MG63 (cell line): ENCODE data around the gene RALGAPA2. TPM values are rescaled to one million over a fixed set of nuclear protein-coding genes. Genes with fewer than 3 reads are reported as not detected.

Source experiments
- DNase-seq: peaks from one replicate; pipeline ENCODE4 v3.0.0-alpha.2; 2020
- H3K27me3 ChIP-seq: fragments of 250-450 bp; sonication (Bioruptor Pico); 2 replicates; pipeline ENCODE4 v1.5.1; 2020; ENCODE audit warnings: mild to moderate bottlenecking, moderate library complexity
- H3K36me3 ChIP-seq: fragments of 250-450 bp; sonication (Bioruptor Pico); 2 replicates; pipeline ENCODE4 v1.5.1; 2020; ENCODE audit warnings: mild to moderate bottlenecking, moderate library complexity
- H3K4me3 ChIP-seq: fragments of 250-450 bp; sonication (Bioruptor Pico); 2 replicates; pipeline ENCODE4 v1.5.1; 2020; ENCODE audit warnings: mild to moderate bottlenecking, moderate library complexity
- H3K9me3 ChIP-seq: fragments of 250-450 bp; sonication (Bioruptor Pico); 2 replicates; pipeline ENCODE4 v1.5.1; 2020; ENCODE audit warnings: mild to moderate bottlenecking, moderate library complexity
- total RNA-seq: library from RNA; depleted of rRNA; stranded (reverse); fragments of >200 nt; shearing (Covaris generic); gene quantifications from 2 replicates; pipeline ENCODE4 v1.2.3, GENCODE V29; 2014; ENCODE audit warnings: low replicate concordance

RALGAPA2 gene
- total RNA-seq, 1 experiment from 2014 or later = 0.53 TPM

DNA sequence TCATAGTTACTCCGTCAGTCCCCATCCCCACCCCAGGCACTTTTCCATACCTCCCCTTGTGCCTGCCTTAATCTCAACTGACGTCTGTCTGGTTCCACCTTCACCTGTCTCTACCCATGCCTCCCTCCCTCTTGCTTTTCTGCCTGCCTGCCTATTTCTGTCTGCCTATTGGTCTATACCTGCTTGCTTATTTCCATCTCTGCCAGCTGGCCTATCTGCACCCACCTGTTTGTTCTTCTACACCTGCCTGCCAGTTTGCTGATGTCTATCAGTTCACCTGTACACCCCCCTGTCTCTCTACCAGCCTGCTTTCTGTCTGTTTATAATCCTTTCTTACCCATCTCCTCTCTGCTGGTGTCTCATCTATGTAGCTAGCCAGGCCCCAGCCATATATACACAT lies 87.5 kb downstream of the RALGAPA2 start:
- Histone ChIP-seq H3K27me3 (no peaks in the 10 kb centered on the region), H3K36me3 (no peaks in the 10 kb centered on the region), H3K4me3 (no peak overlapping the region), H3K9me3 (no peaks in the 10 kb centered on the region)
- no peak for DNase-seq

DNA sequence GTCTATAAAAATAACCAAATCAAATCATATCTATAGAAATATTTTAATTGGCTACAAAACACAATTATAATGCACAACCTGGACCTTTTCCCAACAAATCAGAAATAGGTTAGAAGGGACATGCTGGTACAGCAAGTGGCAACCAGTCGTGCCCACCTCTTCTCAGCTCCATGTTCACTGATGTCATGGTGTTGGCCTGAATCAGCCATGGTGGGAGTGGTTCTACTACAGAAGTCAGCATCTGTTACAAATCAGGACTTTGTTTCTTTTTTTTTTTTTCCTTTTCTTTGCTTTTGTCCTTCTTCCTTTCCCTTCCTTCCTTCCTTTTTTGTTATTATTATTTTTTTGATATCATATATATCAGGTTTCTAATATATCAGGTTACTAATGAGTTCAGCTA lies 91.2 kb downstream of the RALGAPA2 start:
- Histone ChIP-seq H3K27me3 (no peaks in the 10 kb centered on the region), H3K4me3 (no peak overlapping the region), H3K9me3 (no peaks in the 10 kb centered on the region), H3K36me3 (no peaks in the 10 kb centered on the region)
- no peak for DNase-seq

DNA sequence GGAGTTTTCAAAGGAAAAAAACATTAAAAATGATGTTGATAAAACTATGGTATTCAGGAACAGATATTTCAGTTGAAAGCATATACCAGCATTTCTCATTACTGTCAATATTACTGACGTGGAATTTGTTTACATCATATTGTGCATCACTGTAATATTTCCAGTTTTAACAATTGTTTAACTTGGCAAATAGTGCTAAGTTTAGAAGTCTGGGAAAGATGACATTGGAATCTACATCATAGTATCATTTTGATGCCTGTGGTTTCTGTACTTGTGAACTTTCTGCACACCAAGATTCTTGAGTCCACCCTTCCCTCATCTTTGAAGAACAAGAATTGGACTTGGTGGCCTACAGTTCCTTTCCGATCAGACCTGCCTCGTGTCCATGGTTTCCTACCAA lies 98.1 kb downstream of the RALGAPA2 start:
- Histone ChIP-seq H3K9me3 (no peaks in the 10 kb centered on the region), H3K27me3 (no peaks in the 10 kb centered on the region), H3K36me3 (no peaks in the 10 kb centered on the region), H3K4me3 (no peak overlapping the region)
- no peak for DNase-seq

DNA sequence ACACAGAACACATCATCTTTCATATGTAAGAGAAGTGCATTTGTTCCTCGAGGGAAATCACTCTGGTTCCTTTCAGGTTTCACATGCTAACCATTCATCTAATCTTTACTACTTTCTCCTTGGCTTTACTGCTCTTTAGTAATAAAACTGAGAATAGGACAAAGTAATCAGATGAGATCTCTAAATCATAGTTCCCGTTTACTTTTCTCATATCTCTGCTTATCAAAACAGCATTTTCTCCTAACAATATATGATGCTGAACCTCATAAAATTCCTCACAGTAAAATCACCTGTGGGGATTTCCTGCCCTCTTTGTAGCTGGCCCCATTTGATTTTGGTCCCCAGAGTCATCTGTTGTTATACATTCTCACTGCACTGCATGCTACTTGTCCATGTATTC lies 100.2 kb downstream of the RALGAPA2 start:
- no peak overlapping the region for H3K4me3 ChIP-seq
- H3K9me3 ChIP-seq = no peaks in the 10 kb centered on the region
- no peaks in the 10 kb centered on the region for H3K36me3 ChIP-seq
- DNase-seq = no peak
- H3K27me3 ChIP-seq = no peaks in the 10 kb centered on the region

DNA sequence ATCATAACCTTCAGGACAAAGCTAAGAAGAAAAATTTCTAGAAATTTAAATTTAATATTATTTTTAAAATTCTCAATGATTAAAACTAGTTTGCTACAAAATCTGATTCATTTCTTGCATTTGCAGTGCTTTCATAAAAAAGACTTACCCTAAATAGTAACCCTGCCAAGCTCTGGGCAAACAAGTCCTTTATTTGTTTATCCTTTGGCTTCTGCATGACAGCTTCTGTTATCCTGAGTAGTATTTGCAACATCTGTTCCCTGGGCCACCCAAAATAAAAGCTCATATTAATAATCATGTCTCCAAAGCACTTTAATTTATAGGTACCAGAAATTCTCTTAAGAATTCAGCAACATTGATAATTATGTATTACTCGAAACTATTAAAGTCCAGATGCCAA lies 101.3 kb downstream of the RALGAPA2 start:
- H3K9me3 ChIP-seq = no peaks in the 10 kb centered on the region
- no peaks in the 10 kb centered on the region for H3K27me3 ChIP-seq
- H3K36me3 ChIP-seq = no peaks in the 10 kb centered on the region
- no peak for DNase-seq
- H3K4me3 ChIP-seq = no peak overlapping the region

DNA sequence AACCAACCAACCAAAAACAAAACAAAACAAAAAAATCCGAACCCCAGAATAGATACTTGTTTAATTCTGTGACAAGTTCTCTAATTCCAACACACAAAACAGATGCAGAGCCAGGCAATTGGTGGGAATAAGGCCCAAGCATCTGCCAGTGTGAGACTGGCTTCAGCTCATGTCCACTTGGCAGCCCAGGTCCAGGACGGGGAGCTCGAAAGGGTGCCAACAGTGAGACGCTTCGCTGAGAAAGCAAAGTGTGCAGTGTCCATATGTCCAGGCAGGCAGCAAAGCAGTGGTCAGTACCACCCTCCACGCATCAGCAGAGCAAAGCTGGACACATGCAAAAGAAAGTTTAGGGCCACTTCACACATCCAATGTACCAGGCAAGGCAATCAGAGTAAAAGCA lies 102.9 kb downstream of the RALGAPA2 start:
- no peaks in the 10 kb centered on the region for H3K9me3 ChIP-seq
- no peaks in the 10 kb centered on the region for H3K27me3 ChIP-seq

DNA sequence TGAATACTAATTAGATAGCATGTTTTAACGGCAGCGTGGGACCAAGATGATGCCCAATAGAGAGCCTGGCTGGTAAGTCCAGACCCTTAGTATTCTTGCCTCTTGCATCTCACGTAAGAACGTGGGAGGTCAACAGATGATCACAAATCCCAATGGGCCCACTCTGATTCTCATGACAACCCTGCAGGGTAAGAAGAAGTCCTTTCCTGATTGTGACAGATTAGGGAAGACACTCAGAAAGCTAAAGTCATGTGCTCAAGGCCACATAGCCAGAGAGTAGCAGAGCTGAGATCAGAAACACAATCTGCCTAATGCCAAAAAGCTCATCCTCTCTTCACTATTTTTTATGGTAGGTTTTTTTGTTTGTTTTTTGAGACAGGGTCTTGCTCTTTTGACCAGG lies 103.8 kb downstream of the RALGAPA2 start:
- no peak overlapping the region for H3K4me3 ChIP-seq

More for the DNA sequence above, 102.9 kb downstream of the RALGAPA2 start:
- Histone ChIP-seq H3K36me3 (no peaks in the 10 kb centered on the region), H3K4me3 (no peak overlapping the region)
- no peak for DNase-seq

DNA sequence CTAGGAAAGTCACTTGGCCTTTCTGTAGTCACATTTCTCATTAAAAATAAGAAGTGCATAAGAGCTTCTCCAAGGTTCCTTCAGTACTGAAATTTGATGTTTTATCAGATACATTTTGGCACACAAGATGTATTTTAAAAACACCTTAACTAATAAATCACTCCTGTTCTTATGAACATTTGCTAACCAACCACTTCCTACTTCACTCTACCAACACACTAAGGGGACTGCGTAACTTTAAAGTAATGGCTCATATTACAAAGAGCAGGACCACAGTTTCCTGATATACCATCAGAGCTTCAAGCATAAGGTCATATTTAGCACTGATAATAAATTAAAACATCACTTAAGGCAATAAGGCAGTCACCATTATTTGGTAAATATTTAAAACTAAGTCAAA lies 104.4 kb downstream of the RALGAPA2 start:
- Histone ChIP-seq H3K27me3 (no peaks in the 10 kb centered on the region), H3K9me3 (no peaks in the 10 kb centered on the region)
- DNase-seq = no peak

More for the DNA sequence above, 103.8 kb downstream of the RALGAPA2 start:
- no peaks in the 10 kb centered on the region for H3K36me3 ChIP-seq
- no peak for DNase-seq
- no peaks in the 10 kb centered on the region for H3K9me3 ChIP-seq
- H3K27me3 ChIP-seq = no peaks in the 10 kb centered on the region

DNA sequence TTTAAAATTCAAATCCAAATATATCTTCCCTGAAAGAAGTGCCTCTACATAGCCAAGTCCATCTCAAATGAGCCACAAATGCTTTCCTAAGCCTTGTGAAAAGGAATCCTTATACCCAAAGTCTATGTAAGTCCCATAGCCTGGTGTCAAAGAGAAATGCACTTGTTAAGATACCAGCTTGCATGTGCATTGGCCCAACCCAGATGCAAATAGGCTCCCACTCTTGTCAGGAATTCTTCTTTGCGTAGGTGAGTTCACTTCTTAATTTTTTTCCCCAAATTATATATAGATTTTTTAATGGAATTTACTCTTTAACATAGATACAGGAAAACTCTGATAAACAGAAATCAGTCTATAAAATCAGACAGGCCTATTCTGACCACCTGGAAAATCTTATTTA lies 105.6 kb downstream of the RALGAPA2 start:
- no peak for DNase-seq
- Histone ChIP-seq H3K4me3 (no peak overlapping the region), H3K27me3 (no peaks in the 10 kb centered on the region), H3K36me3 (no peaks in the 10 kb centered on the region), H3K9me3 (no peaks in the 10 kb centered on the region)

More for the DNA sequence above, 104.4 kb downstream of the RALGAPA2 start:
- Histone ChIP-seq H3K36me3 (no peaks in the 10 kb centered on the region), H3K4me3 (no peak overlapping the region)

DNA sequence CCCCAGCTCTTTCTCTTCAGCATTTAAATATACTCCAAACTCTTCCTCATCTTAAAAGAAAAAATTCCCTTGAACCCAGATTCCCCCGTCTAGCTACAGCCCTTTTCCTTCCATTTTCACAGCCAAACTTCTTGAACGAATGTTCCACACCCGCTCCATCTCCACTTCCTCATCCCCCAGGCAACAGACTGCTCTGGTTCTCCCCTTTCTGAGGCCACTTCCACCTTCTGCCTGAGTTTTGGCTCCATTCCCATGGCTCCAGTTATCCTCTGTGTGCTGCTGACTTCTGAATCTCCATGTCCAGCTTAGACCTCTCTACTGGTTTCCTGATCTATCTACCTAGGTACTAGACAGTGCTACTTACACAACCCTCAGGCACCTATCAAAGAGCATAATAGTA lies 106.4 kb downstream of the RALGAPA2 start:
- no peak for DNase-seq
- Histone ChIP-seq H3K4me3 (no peak overlapping the region), H3K9me3 (no peaks in the 10 kb centered on the region)

DNA sequence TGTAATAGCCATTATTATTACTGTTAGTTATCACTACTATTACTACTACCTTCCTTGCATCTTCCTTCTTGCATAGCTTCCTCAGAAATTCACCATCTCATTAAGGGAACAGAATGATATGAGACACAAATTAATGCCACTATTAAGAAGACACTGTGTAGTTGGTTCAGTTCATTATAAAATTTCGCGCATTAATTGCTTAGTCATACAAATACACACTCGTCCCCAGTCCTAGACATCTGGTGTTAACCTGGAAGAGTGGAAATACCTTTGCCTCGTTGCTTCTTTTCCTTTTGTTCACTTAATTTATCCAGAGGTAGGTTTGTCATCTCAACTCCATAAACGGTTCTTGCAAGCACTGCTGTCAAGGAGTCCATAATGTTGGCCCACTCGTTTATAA lies 107.5 kb downstream of the RALGAPA2 start:
- DNase-seq = no peak
- Histone ChIP-seq H3K4me3 (no peak overlapping the region), H3K27me3 (no peaks in the 10 kb centered on the region), H3K36me3 (no peaks in the 10 kb centered on the region), H3K9me3 (no peaks in the 10 kb centered on the region)

More for the DNA sequence above, 106.4 kb downstream of the RALGAPA2 start:
- no peaks in the 10 kb centered on the region for H3K36me3 ChIP-seq
- H3K27me3 ChIP-seq = no peaks in the 10 kb centered on the region

DNA sequence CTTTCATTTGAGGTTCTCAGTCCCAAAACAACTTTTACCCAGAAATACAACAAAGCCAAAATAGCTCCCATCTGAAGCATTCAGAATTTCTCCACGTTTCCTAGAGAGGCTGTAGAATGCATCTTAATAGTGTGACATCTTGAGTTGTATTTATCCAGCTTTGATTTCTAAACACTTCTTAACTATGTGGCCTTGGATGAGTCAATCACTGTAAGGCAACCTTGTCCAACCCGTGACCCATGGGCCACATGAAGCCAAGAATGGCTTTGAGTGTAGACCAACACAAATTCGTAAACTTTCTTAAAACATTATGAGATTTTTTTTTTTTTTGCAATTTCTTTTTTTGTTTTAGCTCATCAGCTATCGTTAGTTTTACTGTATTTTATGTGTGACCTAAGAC lies 108.1 kb downstream of the RALGAPA2 start:
- no peak overlapping the region for H3K4me3 ChIP-seq
- no peaks in the 10 kb centered on the region for H3K9me3 ChIP-seq
- H3K36me3 ChIP-seq = no peaks in the 10 kb centered on the region
- no peaks in the 10 kb centered on the region for H3K27me3 ChIP-seq
- DNase-seq = no peak

DNA sequence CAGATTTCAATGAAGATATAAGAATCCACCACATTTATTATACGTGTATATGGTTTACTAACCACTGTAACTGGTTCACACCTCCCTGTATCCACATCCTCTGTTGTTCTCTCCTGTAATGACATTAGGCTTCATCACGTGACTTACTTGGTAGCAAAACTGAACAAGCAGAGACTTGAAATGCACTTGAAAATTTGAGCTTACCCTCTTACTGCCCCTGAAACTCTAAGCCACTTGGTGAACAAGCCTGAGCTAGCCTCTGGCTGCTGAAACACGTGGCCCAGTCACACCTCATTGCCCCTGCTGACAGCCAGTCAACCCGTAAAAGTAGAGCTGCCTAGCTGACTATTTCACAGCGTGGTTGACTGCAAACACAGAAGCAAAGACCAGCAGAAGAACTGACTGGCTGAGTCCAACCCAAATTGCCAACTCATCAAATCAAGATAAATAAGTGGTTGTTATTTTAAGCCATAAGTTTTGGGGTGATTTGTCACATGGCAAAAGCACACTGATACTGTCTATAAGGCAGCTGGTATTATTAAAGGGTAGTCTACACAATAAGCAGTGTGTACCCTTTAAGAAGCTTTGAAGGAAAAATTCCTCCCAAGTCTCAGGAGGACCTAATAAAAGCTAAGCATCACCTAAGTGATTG lies 109.0 kb downstream of the RALGAPA2 start:
- Histone ChIP-seq H3K36me3 (no peaks in the 10 kb centered on the region), H3K9me3 (no peaks in the 10 kb centered on the region), H3K4me3 (no peak overlapping the region), H3K27me3 (no peaks in the 10 kb centered on the region)
- DNase-seq = no peak

DNA sequence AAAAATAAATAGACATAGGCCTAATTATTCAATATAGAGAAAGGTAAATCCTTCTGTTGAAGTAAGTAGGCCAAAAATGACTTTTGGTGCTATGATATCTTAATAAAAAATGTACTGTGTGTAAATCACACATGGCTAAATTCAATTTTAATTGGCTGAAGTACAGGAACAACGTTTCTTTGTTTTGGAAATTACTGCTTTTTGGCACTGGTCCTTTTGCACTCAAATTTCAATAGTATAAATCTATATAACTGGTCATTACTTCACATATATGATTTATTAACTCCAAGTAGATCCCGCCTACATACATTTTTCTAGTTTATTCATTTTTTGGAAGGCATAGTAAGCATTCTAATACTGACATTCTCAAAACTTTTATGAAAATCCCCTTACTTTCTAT lies 114.5 kb downstream of the RALGAPA2 start:
- no peak overlapping the region for H3K4me3 ChIP-seq
- no peaks in the 10 kb centered on the region for H3K36me3 ChIP-seq
- no peaks in the 10 kb centered on the region for H3K27me3 ChIP-seq
- no peak for DNase-seq
- H3K9me3 ChIP-seq = no peaks in the 10 kb centered on the region

DNA sequence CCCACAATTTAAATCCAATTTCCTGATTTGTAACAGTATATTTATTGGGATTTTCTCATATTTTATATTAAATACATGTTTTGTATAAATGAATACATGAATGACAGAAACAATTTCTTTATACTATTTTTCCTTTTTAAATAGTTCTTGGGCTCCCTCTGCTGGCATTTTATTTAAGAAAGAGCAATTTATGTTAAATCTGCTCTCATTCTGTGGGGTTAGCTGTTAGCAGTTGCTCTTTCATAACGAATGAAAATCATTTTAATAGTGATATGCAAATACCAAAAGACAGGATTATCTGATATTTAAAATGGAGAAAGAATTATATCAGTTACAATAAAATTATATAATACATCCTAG lies 118.3 kb downstream of the RALGAPA2 start:
- no peaks in the 10 kb centered on the region for H3K9me3 ChIP-seq
- no peak overlapping the region for H3K4me3 ChIP-seq
- no peaks in the 10 kb centered on the region for H3K36me3 ChIP-seq
- no peak for DNase-seq
- no peaks in the 10 kb centered on the region for H3K27me3 ChIP-seq

DNA sequence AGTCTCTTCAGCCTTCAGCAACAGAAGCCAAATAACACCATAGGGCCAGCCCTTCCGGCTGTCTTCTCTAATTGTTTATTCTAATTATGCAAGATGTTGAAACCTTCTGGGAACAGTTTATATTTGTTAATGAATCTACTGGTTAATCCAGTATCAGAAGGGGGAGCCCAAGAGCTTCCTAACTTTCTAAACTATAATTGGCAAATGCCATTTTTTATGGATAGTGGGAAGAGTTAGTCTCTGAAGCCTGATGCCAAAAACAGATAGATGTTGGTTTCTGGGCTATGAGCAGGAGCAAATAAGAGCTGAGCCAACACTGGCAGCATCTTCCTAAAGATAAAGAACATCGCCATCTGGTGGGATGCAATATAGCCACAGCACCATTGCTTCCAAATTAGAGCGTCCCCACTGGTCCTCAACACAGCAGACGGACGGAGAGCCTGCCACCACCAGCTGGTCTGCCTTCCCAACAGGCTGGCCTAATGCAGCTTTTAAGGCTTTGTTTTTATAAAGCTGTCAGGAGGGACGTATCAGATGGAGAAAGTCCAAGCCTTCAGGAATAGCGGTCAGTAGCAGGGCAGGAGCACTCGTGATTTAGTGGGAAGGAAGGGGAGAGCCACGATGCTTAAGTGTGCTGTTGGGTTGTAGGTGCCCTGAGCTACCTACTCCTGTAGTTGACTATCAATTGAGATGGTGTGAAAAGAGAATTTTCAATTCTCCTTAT lies 118.8 kb downstream of the RALGAPA2 start:
- Histone ChIP-seq H3K9me3 (no peaks in the 10 kb centered on the region), H3K27me3 (no peaks in the 10 kb centered on the region), H3K4me3 (no peak overlapping the region), H3K36me3 (no peaks in the 10 kb centered on the region)
- DNase-seq = peak; percentile 11

DNA sequence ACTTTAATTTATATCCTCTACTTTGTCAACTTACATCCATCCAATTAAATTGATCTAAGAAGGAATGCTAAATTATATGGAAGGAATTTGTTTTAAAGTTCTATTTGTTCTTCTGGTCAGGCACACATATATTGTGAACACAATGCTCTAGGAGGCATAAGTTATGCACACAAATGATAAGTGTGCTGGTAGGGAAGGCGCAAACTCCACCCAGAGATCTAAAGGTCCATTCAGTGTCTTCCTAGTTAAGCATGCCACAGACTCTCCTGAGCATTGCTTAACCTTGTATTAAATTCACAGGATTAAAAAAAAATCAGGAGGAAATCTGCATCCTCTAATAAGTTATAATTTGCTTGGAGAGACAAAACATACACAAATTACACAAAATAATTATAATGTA lies 127.3 kb downstream of the RALGAPA2 start:
- H3K36me3 ChIP-seq = no peaks in the 10 kb centered on the region
- H3K9me3 ChIP-seq = no peaks in the 10 kb centered on the region
- H3K4me3 ChIP-seq = no peak overlapping the region
- no peak for DNase-seq
- H3K27me3 ChIP-seq = no peaks in the 10 kb centered on the region

DNA sequence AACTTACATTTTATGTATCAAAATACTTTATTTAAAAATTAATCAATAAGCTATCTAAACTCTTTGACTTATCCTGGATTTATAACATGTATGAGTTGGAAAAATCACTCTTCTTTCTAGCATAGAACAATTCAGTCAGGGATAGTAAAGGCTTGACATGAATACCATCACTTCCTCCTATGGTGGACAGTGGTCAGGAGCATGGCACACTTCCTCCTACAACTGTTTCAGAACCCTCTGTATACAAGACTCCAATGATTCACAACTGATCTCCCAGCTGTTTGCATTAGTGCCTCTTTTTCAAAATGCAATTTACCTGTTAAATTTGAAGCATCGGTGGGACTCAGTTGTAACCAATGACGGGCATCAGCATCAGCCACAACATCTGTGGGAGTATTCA lies 129.7 kb downstream of the RALGAPA2 start:
- H3K9me3 ChIP-seq = no peaks in the 10 kb centered on the region
- H3K4me3 ChIP-seq = no peak overlapping the region
- H3K27me3 ChIP-seq = no peaks in the 10 kb centered on the region
- H3K36me3 ChIP-seq = no peaks in the 10 kb centered on the region
- DNase-seq = no peak
